CD4-positive, alpha-beta T cell (primary cell): ENCODE measurements around the gene FUBP1. TPM values are rescaled to one million over a fixed set of nuclear protein-coding genes. Genes with fewer than 3 reads are reported as not detected.
"Not testable (repeated sequence)": the region's sequence is repeated elsewhere in the genome, so short reads cannot be mapped to it uniquely, and the experiment has no call there.

Source experiments
- ATAC-seq: fragments of 200-7000 bp; cut with Tn5 transposase; one replicate; pipeline ENCODE4 v1.10.0; 2022; ENCODE audit warnings: mild to moderate bottlenecking; ENCODE audit not compliant: poor library complexity
- CTCF ChIA-PET: fragments of 350-600 bp; sonication (Branson Sonifier 250); formaldehyde crosslinking; loops from one replicate; lab custom pipeline; 2021; ENCODE audit warnings: antibody characterized with exemption, inconsistent platforms; lab: Charles Lee
- POLR2A ChIA-PET: fragments of 350-600 bp; sonication (Branson Sonifier 250); formaldehyde crosslinking; loops from one replicate; lab custom pipeline; 2021; ENCODE audit warnings: antibody characterized with exemption, inconsistent platforms; lab: Charles Lee
- DNase-seq, 14 experiments: peaks; one replicate each; pipeline ENCODE4 v3.0.0-alpha.2; 2013 to 2020; ENCODE audit warnings: mixed read lengths in 2 of 14
- H3K27ac ChIP-seq, 2 donors: one replicate each; pipeline versions ENCODE4 v1.5.1 to v1.7.0; 2013; ENCODE audit warnings: low read length in 2 of 2, low read depth in 1 of 2, mild to moderate bottlenecking in 1 of 2
- H3K27me3 ChIP-seq, 2 experiments: 1 replicate in 1 of 2; 2 replicates in 1 of 2; pipeline versions ENCODE4 v1.6.1 to v1.7.0; 2013; ENCODE audit warnings: low read length in 2 of 2, control low read depth in 1 of 2, mild to moderate bottlenecking in 1 of 2, moderate library complexity in 1 of 2; ENCODE audit not compliant: insufficient read depth in 2 of 2, control insufficient read depth in 1 of 2
- H3K36me3 ChIP-seq: one replicate; pipeline ENCODE4 v1.6.1; 2013; ENCODE audit warnings: low read length, control low read depth; ENCODE audit not compliant: insufficient read depth
- H3K4me1 ChIP-seq: one replicate; pipeline ENCODE4 v1.6.1; 2013; ENCODE audit warnings: low read length, control low read depth; ENCODE audit not compliant: insufficient read depth
- H3K4me3 ChIP-seq: one replicate; pipeline ENCODE4 v1.5.1; 2013; ENCODE audit warnings: mild to moderate bottlenecking, low read length, moderate library complexity
- H3K9me3 ChIP-seq, 2 experiments: 1 replicate in 1 of 2; 2 replicates in 1 of 2; pipeline versions ENCODE4 v1.6.1 to v1.7.0; 2013; ENCODE audit warnings: low read length in 2 of 2, mild to moderate bottlenecking in 2 of 2, control low read depth in 1 of 2, moderate library complexity in 1 of 2; ENCODE audit not compliant: control insufficient read depth in 1 of 2, insufficient read depth in 1 of 2
- H3K27ac Mint-ChIP-seq: one replicate; pipeline ENCODE4 v1.8.0; 2020; ENCODE audit warnings: mixed read lengths
- H3K27me3 Mint-ChIP-seq: one replicate; pipeline ENCODE4 v1.8.0; 2021; ENCODE audit warnings: mixed read lengths
- H3K36me3 Mint-ChIP-seq: one replicate; pipeline ENCODE4 v1.8.0; 2021; ENCODE audit warnings: low read depth, mixed read lengths
- H3K4me1 Mint-ChIP-seq: one replicate; pipeline ENCODE4 v1.8.0; 2021; ENCODE audit warnings: low read depth, mixed read lengths
- H3K4me3 Mint-ChIP-seq: one replicate; pipeline ENCODE4 v1.8.0; 2020; ENCODE audit warnings: mild to moderate bottlenecking, mixed read lengths
- H3K9me3 Mint-ChIP-seq: one replicate; pipeline ENCODE4 v1.8.0; 2020; ENCODE audit warnings: mixed read lengths
- CTCF ChIP-seq: fragments of 200-600 bp; IDR thresholded peaks from one replicate; pipeline ENCODE4 v1.8.0; 2022; ENCODE audit warnings: antibody characterized with exemption, mild to moderate bottlenecking
- intact Hi-C, 2 experiments: fragments of 100-400 bp; cut with DNase I in 1 of 2; cut with micrococcal nuclease in 1 of 2; formaldehyde crosslinking; loops; one replicate each; pipeline versions ENCODE4 v1.15.1 to v1.9.0; 2023 to 2025; cut with DNase I, micrococcal nuclease
- total RNA-seq, 174 experiments: library from RNA in 2 of 174; stranded (reverse) in 2 of 174; gene quantifications; one replicate each; pipeline ENCODE4 v1.2.3 and lab custom pipeline; 2021 to 2026

The FUBP1 gene
- total RNA-seq, 2 experiments from 2014 or later, result 196 to 202 TPM

DNA sequence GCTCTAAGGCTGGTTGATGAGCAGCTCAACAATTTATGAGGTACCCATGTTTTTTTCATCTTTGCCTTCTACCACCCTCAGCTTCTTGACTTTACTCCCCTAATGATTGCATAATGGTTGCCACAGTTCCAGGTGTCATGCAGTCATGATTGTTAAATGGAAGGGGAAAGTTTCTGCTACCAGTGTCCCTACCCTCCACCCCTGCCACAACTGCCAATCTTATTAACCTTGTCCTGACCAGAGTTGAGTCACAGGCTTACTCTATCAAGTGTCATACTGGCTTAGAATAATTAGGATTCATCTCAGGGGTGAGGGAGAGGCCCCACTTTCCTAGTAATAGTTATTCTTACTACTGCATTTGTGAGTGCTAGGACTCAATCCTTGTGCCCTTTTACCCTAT is 7.9 kb upstream of the FUBP1 start:
- DNase-seq, result no peak
- H3K9me3 Mint-ChIP-seq, result no peaks in the 10 kb centered on the region
- H3K36me3 ChIP-seq, result no peaks in the 10 kb centered on the region
- peaks cover 37% of the 10 kb centered on the region for H3K4me1 Mint-ChIP-seq
- H3K27ac Mint-ChIP-seq, result no peak overlapping the region
- no peaks in the 10 kb centered on the region for H3K27me3 Mint-ChIP-seq
- no peak overlapping the region for H3K4me3 Mint-ChIP-seq
- intact Hi-C loops, result no loop called here
- ChIA-PET CTCF (no interaction called here), POLR2A (interaction anchor here (2.3 kb wide), 1 partner anchor 18 kb away, joined by 8 read pairs; the partner anchor contains the start of gene DNAJB4)
- H3K4me1 ChIP-seq, result no peaks in the 10 kb centered on the region
- H3K27ac ChIP-seq, result no peak overlapping the region
- no peak for TF ChIP-seq CTCF
- no peaks in the 10 kb centered on the region for H3K27me3 ChIP-seq
- no peak for ATAC-seq
- H3K36me3 Mint-ChIP-seq, result peaks cover 10% of the 10 kb centered on the region
- no peak overlapping the region for H3K4me3 ChIP-seq
- no peaks in the 10 kb centered on the region for H3K9me3 ChIP-seq

DNA sequence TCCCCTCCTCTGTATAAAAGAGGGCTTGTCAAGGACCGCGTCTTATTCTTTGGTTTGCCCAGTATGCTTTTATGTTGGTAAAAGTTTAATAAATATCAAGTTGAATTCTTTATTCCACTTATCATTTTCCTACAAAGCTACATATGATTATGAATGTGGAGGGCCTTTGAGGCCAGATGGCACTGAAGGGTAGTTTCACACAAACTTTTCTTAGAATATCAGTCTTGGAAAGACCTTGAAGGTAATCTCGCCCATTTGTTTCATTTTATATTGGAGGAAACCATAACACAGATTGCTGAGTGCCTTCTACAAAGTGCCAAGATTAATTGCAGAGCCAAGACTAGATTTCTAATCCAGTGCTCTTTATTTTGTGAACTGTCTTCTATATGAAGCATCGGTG is 5.8 kb upstream of the FUBP1 start:
- H3K4me3 ChIP-seq, result no peak overlapping the region
- CTCF ChIA-PET, result no interaction called here
- H3K27me3 Mint-ChIP-seq, result no peaks in the 10 kb centered on the region
- no peak for TF ChIP-seq CTCF
- H3K4me1 ChIP-seq, result peaks cover 11% of the 10 kb centered on the region
- no peak overlapping the region for H3K27ac Mint-ChIP-seq
- no peaks in the 10 kb centered on the region for H3K9me3 Mint-ChIP-seq
- peaks cover 6% of the 10 kb centered on the region for H3K36me3 Mint-ChIP-seq
- H3K4me3 Mint-ChIP-seq, result no peak overlapping the region
- no peak for ATAC-seq
- H3K27me3 ChIP-seq, result no peaks in the 10 kb centered on the region
- H3K9me3 ChIP-seq, result no peaks in the 10 kb centered on the region
- no peak overlapping the region for H3K27ac ChIP-seq
- POLR2A ChIA-PET, result interaction anchor here (2.3 kb wide), 1 partner anchor 20 kb away, joined by 8 read pairs; the partner anchor contains the start of gene DNAJB4
- intact Hi-C loops, result no loop called here
- DNase-seq, result no peak
- H3K36me3 ChIP-seq, result no peaks in the 10 kb centered on the region
- H3K4me1 Mint-ChIP-seq, result peaks cover 42% of the 10 kb centered on the region

- H3K36me3 Mint-ChIP-seq, result peaks cover 6% of the 10 kb centered on the region
These were observed 5.1 kb upstream of the FUBP1 start for GRCh38 chr1:77983997-77984355.

DNA sequence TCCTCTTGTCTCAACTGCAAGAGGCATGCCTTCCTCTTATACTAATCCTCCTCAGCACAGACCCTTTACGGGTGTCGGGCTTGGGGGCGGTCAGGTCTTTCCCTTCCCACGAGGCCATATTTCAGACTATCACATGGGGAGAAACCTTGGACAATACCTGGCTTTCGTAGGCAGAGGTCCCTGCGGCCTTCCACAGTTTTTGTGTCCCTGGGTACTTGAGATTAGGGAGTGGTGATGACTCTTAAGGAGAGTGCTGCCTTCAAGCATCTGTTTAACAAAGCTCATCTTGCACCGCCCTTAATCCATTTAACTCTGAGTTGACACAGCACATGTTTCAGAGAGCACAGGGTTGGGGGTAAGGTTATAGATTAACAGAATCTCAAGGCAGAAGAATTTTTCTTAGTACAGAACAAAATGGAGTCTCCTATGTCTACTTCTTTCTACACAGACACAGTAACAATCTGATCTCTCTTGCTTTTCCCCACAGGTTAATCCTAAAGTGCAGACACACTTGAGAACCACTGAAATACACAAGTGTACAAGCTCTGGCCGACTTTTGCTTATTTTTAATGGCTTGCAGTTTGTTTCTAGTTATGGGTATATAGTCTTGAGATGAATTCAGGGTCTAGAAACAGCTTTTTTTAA is 4.6 kb upstream of the FUBP1 start:
- POLR2A ChIA-PET, result interaction anchor here (8.1 kb wide), 1 partner anchor 21 kb away, joined by 419 read pairs; the partner anchor contains the start of gene DNAJB4
- H3K36me3 Mint-ChIP-seq, H3K27me3 ChIP-seq, CTCF ChIA-PET, H3K4me3 Mint-ChIP-seq, H3K4me3 ChIP-seq, intact Hi-C loops, H3K9me3 ChIP-seq, H3K27ac ChIP-seq, H3K9me3 Mint-ChIP-seq, H3K27me3 Mint-ChIP-seq, DNase-seq, H3K36me3 ChIP-seq, ATAC-seq, H3K27ac Mint-ChIP-seq: not testable (repeated sequence)
- peaks cover 12% of the 10 kb centered on the region for H3K4me1 ChIP-seq
- peaks cover 36% of the 10 kb centered on the region for H3K4me1 Mint-ChIP-seq

More at GRCh38 chr1:77983997-77984355, 5.1 kb upstream of the FUBP1 start:
- no peaks in the 10 kb centered on the region for H3K9me3 ChIP-seq
- Mint-ChIP-seq H3K9me3 (no peaks in the 10 kb centered on the region), H3K4me3 (no peak overlapping the region), H3K4me1 (peaks cover 41% of the 10 kb centered on the region), H3K27me3 (no peaks in the 10 kb centered on the region), H3K27ac (no peak overlapping the region)
- DNase-seq (no peak), ATAC-seq (no peak)
- no peak overlapping the region for H3K27ac ChIP-seq
- no peak overlapping the region for H3K4me3 ChIP-seq
- H3K27me3 ChIP-seq, result no peaks in the 10 kb centered on the region
- intact Hi-C loops, result no loop called here
- H3K36me3 ChIP-seq, result no peaks in the 10 kb centered on the region
- ChIA-PET POLR2A (no interaction called here), CTCF (no interaction called here)
- H3K4me1 ChIP-seq, result peaks cover 11% of the 10 kb centered on the region
- TF ChIP-seq CTCF, result no peak
